Lower leg skin (tissue), 4 donors: Measurements from ENCODE around the gene FBN1. TPM values are rescaled to one million over a fixed set of nuclear protein-coding genes. Genes with fewer than 3 reads are reported as not detected.

Experiments
- DNase-seq, 2 donors: peaks; one replicate each; pipeline ENCODE4 v3.0.0-alpha.2; 2019; ENCODE audit warnings: low spot score in 2 of 2
- H3K4me3 ChIP-seq: fragments of 200-600 bp; sonication (generic); 2 replicates; pipeline ENCODE4 v1.5.1; 2017; ENCODE audit warnings: mild to moderate bottlenecking, low read depth; ENCODE audit not compliant: poor library complexity, severe bottlenecking
- POLR2A ChIP-seq, 2 donors: fragments of 450-650 bp; IDR thresholded peaks; one replicate each; pipeline ENCODE4 v1.6.1; 2016 to 2017; ENCODE audit warnings: antibody characterized with exemption in 2 of 2, mild to moderate bottlenecking in 1 of 2, moderate library complexity in 1 of 2
- WGBS, 2 donors: methylation state at CpG; one replicate each; pipeline ENCODE4 v1.1.5; 2018; 5-methylcytosine and 5-hydroxymethylcytosine counted together
- intact Hi-C: fragments of 100-400 bp; cut with DNase I; formaldehyde crosslinking; loops from one replicate; pipeline ENCODE4 v1.15.0; 2023; ENCODE audit warnings: low total_unique reads
- total RNA-seq, 4 donors: library from RNA; depleted of rRNA; stranded (reverse); fragments of >200 nt; gene quantifications; one replicate each; pipeline ENCODE4 v1.1.0, GENCODE V29; 2016
- TF ChIP-seq, protein P1 (sequence below), 3 donors: fragments of 450-650 bp; IDR thresholded peaks; one replicate each; pipeline ENCODE4 v1.5.1; 2016; ENCODE audit warnings: antibody characterized with exemption in 3 of 3, mild to moderate bottlenecking in 3 of 3, moderate library complexity in 2 of 3

FBN1 gene
- total RNA-seq, 4 donors from 2014 or later = 15.0 to 59.3 (median 24.0) TPM

DNA sequence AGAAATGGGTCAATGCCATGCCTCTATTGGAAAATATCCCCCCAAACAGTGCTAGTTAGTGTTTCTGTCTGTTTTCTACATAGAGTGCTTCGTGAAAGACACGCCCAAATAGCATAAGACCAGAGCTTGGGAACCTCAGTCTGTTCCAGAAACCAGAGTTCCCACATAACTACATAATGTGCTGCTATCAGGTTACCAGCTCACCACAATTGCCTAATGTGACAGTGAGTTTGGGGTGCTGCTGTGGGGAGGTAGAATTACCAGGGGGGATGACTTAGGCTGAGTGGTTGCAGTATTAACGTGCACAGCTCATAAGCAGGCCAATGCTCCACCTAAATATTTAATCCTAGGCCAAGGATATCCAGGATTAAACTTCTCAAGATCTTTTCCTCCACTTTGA lies 275.0 kb downstream of the FBN1 start:
- DNase-seq = no peak
- intact Hi-C loops = no loop called here
- no peak for TF ChIP-seq POLR2A (IDR thresholded peaks at IDR 0.05)
- TF ChIP-seq, protein P1, sequence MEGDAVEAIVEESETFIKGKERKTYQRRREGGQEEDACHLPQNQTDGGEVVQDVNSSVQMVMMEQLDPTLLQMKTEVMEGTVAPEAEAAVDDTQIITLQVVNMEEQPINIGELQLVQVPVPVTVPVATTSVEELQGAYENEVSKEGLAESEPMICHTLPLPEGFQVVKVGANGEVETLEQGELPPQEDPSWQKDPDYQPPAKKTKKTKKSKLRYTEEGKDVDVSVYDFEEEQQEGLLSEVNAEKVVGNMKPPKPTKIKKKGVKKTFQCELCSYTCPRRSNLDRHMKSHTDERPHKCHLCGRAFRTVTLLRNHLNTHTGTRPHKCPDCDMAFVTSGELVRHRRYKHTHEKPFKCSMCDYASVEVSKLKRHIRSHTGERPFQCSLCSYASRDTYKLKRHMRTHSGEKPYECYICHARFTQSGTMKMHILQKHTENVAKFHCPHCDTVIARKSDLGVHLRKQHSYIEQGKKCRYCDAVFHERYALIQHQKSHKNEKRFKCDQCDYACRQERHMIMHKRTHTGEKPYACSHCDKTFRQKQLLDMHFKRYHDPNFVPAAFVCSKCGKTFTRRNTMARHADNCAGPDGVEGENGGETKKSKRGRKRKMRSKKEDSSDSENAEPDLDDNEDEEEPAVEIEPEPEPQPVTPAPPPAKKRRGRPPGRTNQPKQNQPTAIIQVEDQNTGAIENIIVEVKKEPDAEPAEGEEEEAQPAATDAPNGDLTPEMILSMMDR (IDR thresholded peaks at IDR 0.05) = no peak
- WGBS, 2 donors = 83% methylated on average over 3 of the region's 3 CpGs
- H3K4me3 ChIP-seq = no peak overlapping the region

GRCh38 chr15:48367483-48367882 lies 278.0 kb downstream of the FBN1 start:
- no peak overlapping the region for H3K4me3 ChIP-seq
- TF ChIP-seq, protein P1 (IDR thresholded peaks at IDR 0.05) = no peak
- TF ChIP-seq POLR2A (IDR thresholded peaks at IDR 0.05) = no peak
- DNase-seq = no peak
- intact Hi-C loops = no loop called here
- 56 to 66% methylated on average over 3 of the region's 3 CpGs for WGBS, 2 donors

- 43 to 45% methylated on average over 4 of the region's 4 CpGs for WGBS, 2 donors
- no peak for DNase-seq
- TF ChIP-seq, protein P1 (IDR thresholded peaks at IDR 0.05) = no peak
- TF ChIP-seq POLR2A (IDR thresholded peaks at IDR 0.05) = no peak
- H3K4me3 ChIP-seq = no peak overlapping the region
- intact Hi-C loops = no loop called here
Measured at GRCh38 chr15:48366584-48367312, 278.8 kb downstream of the FBN1 start.

DNA sequence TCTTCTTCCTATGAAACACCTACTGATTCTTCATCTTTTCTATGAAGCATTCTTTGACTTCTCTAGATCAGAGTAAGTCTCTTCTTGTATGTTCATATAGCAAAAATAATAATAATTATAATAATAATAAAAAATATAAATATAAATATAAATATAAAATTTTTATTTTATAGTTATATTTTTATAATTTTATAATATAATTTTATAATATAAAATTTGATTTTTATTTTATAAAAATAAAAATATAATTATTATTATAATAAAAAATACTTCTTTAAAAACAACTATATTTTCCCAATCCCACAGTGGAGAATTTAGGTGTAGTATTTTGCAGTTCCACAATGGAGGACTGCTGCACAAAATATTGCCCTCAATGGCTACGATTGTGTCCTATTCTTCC lies 279.9 kb downstream of the FBN1 start:
- intact Hi-C loops = no loop called here
- H3K4me3 ChIP-seq = no peak overlapping the region
- TF ChIP-seq POLR2A (IDR thresholded peaks at IDR 0.05) = no peak
- TF ChIP-seq, protein P1 (IDR thresholded peaks at IDR 0.05) = no peak
- DNase-seq = no peak
- WGBS, 2 donors = 97 to 98% methylated on average over 1 of the region's 1 CpG

- intact Hi-C loops = no loop called here
- H3K4me3 ChIP-seq = no peak overlapping the region
- no peak for TF ChIP-seq POLR2A (IDR thresholded peaks at IDR 0.05)
- TF ChIP-seq, protein P1 (IDR thresholded peaks at IDR 0.05) = no peak
- 56 to 58% methylated on average over 5 of the region's 5 CpGs for WGBS, 2 donors
- no peak for DNase-seq
Measured at GRCh38 chr15:48363474-48363873, 282.0 kb downstream of the FBN1 start.

DNA sequence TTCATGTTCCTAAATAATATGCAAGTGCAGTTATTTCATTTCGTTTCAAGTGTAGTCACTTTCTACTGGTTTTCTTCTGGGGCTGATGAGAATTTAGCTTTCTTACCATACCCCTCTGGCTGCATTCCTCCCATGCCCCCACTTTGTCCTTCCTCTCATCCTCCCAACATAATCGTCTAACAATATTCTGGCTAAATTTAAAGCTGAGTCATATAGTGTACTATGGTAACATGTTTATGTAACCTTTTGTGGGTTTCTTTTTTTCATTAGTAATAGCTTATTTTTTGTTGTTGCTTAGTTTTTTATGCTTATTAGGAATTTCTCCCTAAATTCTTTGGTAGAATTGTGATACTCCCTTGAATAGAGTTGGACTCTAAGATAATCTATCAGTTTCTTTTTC lies 283.8 kb downstream of the FBN1 start:
- TF ChIP-seq, protein P1 (IDR thresholded peaks at IDR 0.05) = no peak
- TF ChIP-seq POLR2A (IDR thresholded peaks at IDR 0.05) = no peak
- intact Hi-C loops = no loop called here
- H3K4me3 ChIP-seq = no peak overlapping the region
- no peak for DNase-seq
- 70 to 76% methylated on average over 2 of the region's 2 CpGs for WGBS, 2 donors
